T-helper 9 cell (primary cell): ENCODE data around the gene MRPL48.
"Not testable (repeated sequence)": the region's sequence is repeated elsewhere in the genome, so short reads cannot be mapped to it uniquely, and the experiment has no call there.

ENCODE experiments used
- DNase-seq: peaks from one replicate; pipeline ENCODE4 v3.0.0-alpha.2; 2020

Gene MRPL48

GRCh38 chr11:73852049-73852448, 64.4 kb downstream of the MRPL48 start:
- no peak for DNase-seq

DNA sequence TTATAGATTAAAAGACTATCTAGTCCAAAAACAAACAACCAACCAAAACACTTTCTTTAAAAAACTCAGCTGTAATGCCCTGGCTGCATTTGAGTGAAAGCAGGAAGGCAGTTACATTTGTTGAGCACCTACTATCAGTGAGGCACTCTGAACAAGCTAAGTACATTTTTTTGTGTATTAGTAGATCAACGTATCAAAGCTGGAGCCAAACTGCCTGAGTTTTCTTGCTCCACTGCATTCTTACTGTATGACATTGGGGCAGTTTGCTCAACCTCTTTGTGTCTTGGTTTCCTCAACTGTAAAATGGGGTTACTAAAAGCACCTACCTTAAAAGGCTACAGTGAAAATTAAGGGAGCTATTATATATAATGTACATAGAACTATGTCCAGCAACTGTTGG, 67.0 kb downstream of the MRPL48 start:
- no peak for DNase-seq

DNA sequence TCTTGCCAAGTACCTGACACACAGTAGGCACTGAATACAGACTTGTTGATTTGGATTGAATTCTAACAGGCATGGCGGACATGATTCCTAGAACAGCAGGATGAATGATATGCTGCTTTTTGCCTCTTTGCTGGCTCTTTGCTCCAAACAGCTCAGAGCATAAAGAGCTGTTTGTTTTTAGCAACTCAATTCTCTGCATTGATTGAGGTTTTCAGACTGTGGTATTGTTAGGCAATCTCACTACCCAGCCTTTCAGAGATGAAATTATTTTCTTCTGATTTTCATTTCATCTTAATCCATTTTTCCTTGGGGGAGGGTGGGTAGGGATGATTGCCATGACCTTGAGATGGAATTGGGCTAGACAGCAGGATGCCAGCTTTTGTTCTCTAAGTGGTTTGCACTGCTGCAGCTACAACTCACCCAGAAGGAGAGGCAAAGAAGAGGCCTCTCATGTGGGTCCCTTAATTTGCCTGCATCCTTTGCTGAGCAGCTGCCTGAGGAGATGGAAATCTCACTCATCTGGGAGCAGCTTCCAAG, 68.4 kb downstream of the MRPL48 start:
- no peak for DNase-seq

GRCh38 chr11:73859671-73860070, 72.0 kb downstream of the MRPL48 start:
- DNase-seq = no peak

DNA sequence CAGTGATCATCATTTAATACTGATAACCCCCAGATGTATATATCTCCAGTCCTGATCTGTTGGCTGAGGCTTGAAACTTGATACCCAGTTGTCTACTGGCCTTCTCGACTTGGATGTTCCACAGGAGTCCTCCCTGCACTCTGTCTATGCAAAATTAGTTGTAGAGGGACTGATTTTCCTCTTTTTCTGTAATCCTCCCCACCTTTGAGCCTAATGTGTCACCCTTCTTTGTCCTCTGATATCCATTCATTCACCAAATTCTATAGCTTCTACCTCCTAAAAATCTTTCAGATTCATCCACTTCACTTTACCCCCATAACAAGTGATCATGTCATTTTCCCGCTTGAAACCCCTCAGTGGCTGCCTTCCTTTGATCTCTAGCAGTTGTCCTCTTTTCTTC, 72.5 kb downstream of the MRPL48 start:
- no peak for DNase-seq

DNA sequence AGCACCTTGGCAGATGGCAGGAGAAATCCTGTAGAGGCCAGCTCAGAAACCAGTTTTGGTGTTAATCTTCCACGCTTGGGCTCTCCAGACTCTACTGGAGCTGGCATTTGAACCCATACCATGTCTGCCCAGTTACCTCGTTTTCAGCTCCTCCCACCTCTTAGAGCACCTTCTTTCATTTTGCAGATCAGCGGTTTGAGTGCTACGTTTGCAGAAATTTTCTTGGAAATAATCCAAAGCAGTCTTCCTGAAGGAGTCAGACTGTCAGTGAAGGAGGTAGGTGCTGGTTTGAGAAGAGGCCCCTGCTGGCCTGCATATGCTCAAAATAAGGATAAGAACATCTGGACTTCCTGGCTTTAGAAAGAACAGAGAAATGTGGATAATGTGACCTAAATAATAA, 75.3 kb downstream of the MRPL48 start:
- DNase-seq = no peak

- no peak for DNase-seq
Observed at GRCh38 chr11:73866095-73866579, 78.5 kb downstream of the MRPL48 start.

GRCh38 chr11:73866586-73866996, 78.9 kb downstream of the MRPL48 start:
- DNase-seq = no peak

GRCh38 chr11:73869332-73869949, 81.8 kb downstream of the MRPL48 start:
- no peak for DNase-seq

- DNase-seq = no peak
Observed at GRCh38 chr11:73870261-73870660, 82.6 kb downstream of the MRPL48 start.

DNA sequence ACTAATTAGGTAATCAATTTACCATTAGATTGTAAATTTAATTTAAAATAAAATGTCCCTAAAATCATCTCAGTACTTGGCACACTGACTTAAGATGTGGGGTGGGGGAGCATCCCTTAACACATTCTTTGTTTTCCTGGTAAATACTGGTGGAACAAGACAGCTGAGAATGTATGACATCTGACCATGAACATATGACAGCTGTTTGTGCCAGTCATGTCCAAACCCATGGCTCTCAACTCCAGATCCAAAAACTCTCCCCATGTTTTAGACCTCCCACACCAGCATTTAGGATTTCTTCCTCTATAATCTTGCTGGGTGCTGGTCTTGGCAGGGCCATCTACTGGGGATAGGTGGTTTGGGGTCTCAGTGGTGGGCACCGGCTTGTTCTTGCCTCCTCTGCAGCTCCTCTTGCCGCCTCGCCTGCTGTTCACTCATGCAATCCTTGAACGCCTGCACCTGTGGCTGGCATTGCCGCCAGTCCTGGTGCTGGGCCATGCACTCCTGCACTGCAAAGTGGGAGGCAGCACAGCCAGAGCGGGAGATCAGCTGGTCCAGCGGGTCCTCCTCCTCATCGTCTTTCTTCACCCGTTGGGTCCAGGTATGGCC, 85.2 kb downstream of the MRPL48 start:
- no peak for DNase-seq

DNA sequence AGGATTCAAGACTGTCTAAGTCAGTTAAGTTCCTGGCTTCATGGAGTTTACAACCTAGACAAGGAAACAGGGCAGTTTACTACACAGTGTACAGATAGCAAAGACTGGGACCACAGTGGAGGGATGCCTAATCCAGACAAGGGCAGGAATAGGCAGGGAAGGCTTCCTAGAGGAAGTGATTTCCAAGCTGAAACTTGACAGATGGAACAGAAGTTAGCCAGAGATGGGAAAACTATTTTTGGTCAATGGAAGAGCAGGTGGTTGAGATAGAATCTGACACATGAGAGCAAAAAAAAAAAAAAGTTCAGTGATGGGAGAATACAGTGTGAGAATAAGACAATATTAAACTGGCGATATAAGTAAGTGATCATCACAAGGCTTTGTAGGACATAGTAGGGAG, 87.7 kb downstream of the MRPL48 start:
- DNase-seq = no peak

DNA sequence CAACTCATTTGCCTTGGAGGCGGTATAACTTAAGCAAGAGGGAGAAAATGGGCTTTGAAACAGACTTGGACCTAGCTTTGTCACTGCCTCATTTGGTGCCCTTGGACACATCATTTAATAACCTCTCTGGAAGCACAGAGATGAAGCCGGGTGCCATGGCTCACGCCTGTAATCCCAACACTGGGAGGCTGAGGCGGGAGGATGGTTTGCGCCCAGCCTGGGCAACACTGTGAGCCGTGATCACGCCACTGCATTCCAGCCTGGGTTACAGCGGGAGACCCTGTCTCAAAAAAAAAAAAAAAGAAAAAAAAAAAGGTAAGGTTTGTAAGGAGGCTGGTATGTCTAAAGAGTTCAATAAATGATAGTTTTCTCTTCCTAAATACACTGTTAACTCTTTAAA, 88.2 kb downstream of the MRPL48 start:
- DNase-seq = no peak

DNA sequence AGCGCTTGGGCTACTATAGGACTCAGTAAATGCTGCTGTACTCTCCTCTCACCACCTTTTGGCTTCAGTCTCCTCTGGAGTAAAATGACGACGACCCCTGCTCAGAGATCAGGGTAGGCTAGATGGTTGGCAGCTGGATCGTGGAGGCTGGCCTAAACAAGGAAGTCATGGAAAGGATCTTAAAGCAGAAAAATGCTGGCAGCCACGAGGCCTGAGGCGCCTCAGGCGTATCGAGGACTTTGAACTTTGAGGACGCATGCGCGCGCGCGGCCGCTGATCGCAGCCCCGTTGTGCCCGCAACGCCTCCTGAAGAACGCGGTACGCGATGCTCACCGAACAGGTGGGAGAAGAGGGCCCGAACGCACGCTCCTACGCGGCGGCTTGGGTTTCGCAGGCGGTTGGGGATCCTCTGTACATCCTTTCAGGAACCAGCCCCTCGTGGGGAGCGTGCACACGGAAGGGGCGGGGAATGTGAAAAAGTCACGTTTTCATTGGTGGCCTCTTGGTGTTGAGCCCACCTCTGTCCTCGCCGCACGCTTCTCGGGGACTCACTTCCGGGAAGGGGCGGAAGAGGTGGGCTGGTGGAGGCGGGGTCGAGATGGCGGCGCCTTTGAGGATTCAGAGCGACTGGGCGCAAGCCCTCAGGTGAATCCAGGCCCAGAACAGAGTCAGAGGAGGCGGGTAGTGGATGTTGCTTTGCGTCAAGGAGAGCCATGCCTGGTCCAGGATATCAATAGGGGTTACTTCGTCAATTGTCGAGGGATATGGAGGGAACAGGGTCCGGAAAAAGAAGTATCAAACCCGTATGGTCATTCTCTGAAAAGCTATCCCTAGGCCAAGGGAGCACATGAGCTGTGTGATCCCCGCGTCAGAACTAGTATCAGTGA, 89.0 kb downstream of the MRPL48 start, which contains the start of the genes COA4 and PAAF1:
Gene COA4 (minus strand): TSS at position 423 of the 887 bp plus-strand sequence. CDS start 3,468 bp downstream, outside the sequence.
Gene PAAF1 (plus strand): TSS at position 576 of the 887 bp plus-strand sequence. CDS start 23 bp downstream, at position 599.
- DNase-seq = peak; percentile 89

GRCh38 chr11:73878771-73879170, 91.1 kb downstream of the MRPL48 start:
- no peak for DNase-seq

- not testable (repeated sequence) for DNase-seq
Observed at GRCh38 chr11:73880449-73880848, 92.8 kb downstream of the MRPL48 start.

DNA sequence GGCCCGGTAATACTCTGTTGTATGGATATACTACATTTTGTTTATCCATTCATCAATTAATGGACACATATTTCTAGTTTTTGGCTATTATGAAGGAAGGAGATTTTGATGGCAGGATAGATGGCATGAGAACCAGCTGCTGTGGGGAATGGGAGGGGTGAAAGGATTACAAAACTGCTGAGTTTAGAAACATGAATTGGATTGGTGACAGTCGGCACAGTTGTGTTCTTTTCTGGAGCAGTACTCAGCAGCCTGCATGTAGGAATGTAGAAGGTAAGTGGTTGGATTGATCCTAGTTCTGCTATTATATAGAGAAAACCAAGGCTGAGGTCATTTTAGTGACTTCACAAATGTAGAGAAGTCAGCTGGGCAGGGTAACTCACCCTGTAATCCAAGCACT, 96.2 kb downstream of the MRPL48 start:
- no peak for DNase-seq

- DNase-seq = no peak
Observed at GRCh38 chr11:73888244-73888643, 100.6 kb downstream of the MRPL48 start.

DNA sequence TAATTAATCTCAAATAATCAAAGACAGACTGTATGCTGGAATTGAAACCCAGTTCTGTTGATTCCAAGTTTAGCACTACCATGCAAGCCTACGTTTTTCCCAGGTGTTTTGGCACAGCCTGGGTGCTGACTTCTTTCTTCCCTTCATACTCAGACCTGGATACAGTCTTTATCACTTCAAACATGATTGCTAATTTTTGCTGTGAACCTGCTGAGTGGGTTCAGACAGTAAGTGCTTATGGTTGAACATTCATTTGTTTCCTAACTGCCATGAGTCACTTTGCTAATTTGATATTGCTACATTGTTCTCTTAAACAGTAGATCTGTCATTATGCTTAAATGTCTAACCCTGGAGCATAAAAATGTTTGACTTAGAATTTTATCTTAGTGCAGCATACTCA, 101.3 kb downstream of the MRPL48 start:
- no peak for DNase-seq

- no peak for DNase-seq
Observed at GRCh38 chr11:73889536-73889935, 101.9 kb downstream of the MRPL48 start.

DNA sequence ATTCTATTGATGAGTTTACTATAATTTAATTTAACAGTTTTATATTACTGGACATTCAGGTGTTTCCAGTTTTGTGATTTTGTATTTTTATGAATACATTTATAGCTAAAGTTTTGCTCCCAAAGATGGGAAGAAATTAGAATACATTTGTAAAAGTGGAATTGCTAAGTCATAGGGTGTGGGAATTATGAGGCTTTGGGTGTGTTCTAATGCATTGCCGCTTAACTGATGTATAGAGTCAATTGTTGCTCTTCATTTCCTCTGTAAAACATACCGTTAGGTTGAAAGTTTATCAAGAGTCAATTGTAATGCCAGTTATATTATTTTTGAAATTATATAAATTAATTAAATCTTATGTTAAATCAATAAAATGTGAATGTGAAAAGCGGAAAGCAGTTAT, 105.4 kb downstream of the MRPL48 start:
- DNase-seq = no peak

- DNase-seq = no peak
Observed at GRCh38 chr11:73894725-73895335, 107.2 kb downstream of the MRPL48 start.

DNA sequence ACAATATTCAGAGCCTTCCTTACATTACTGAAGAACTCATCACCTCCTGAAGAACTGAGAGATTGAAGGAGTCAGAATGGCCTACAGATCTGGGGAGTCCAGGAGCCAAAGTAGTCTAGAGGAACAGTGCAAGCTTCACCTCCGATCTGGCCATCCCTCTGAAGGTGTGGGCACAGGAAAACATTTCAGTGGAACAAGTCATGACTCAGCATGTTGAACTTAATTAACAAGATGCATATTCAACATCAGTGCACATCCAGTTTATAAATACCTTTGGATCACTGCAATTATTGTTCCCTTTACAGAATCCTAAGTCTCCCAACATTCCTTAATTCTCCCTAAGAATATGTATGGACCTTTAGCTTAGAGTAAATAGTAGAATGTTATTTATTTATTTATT, 114.6 kb downstream of the MRPL48 start:
- no peak for DNase-seq
